Fibroblast of lung (primary cell): Measurements from ENCODE around the gene PIAS2. TPM values are rescaled to one million over a fixed set of nuclear protein-coding genes. Genes with fewer than 3 reads are reported as not detected.

ENCODE experiments used
- DNase-seq, 2 donors: peaks; one replicate each; pipeline versions ENCODE4 v3.0.0 to v3.0.0-alpha.2; 2010; ENCODE audit warnings: low read depth in 2 of 2
- H2AFZ ChIP-seq: 2 replicates; pipeline ENCODE4 v1.5.1; 2012; ENCODE audit warnings: low read length, control low read depth, inconsistent platforms
- H3K27ac ChIP-seq: 2 replicates; pipeline ENCODE4 v1.5.1; 2011; ENCODE audit warnings: low read length, control low read depth; ENCODE audit not compliant: insufficient read depth
- H3K27me3 ChIP-seq: 2 replicates; pipeline ENCODE4 v1.5.1; 2011; ENCODE audit warnings: mild to moderate bottlenecking, low read length; ENCODE audit not compliant: control insufficient read depth, insufficient read depth
- H3K36me3 ChIP-seq: 2 replicates; pipeline ENCODE4 v1.5.1; 2011; ENCODE audit warnings: low read length; ENCODE audit not compliant: control insufficient read depth, insufficient read depth
- H3K4me1 ChIP-seq: 2 replicates; pipeline ENCODE4 v1.5.1; 2011; ENCODE audit warnings: low read length; ENCODE audit not compliant: control insufficient read depth, insufficient read depth; ENCODE audit errors: extremely low read depth
- H3K4me2 ChIP-seq: 2 replicates; pipeline ENCODE4 v1.5.1; 2011; ENCODE audit warnings: low read length, control low read depth; ENCODE audit not compliant: insufficient read depth; ENCODE audit errors: extremely low read depth
- H3K4me3 ChIP-seq, 4 experiments: fragments of 200-600 bp in 1 of 4; sonication (generic) in 1 of 4; replicated peaks in 1 of 4; 2 replicates each; pipeline ENCODE4 v1.5.1; 2011 to 2016; ENCODE audit warnings: low read length in 4 of 4, low read depth in 3 of 4, mild to moderate bottlenecking in 3 of 4, control low read depth in 2 of 4, inconsistent platforms in 1 of 4, mixed read lengths in 1 of 4; ENCODE audit not compliant: insufficient read depth in 1 of 4; ENCODE audit errors: control extremely low read depth in 1 of 4
- H3K79me2 ChIP-seq: 2 replicates; pipeline ENCODE4 v1.5.1; 2012; ENCODE audit warnings: mild to moderate bottlenecking, low read length, inconsistent platforms; ENCODE audit not compliant: control insufficient read depth, insufficient read depth
- H3K9ac ChIP-seq: 2 replicates; pipeline ENCODE4 v1.5.1; 2011; ENCODE audit warnings: mild to moderate bottlenecking, low read length, control low read depth; ENCODE audit not compliant: insufficient read depth
- H3K9me3 ChIP-seq: 2 replicates; pipeline ENCODE4 v1.5.1; 2012; ENCODE audit warnings: low read depth, low read length; ENCODE audit not compliant: control insufficient read depth, insufficient read depth
- H4K20me1 ChIP-seq: 2 replicates; pipeline ENCODE4 v1.5.1; 2011; ENCODE audit warnings: low read length; ENCODE audit not compliant: control insufficient read depth, insufficient read depth; ENCODE audit errors: extremely low read depth
- EZH2 ChIP-seq: IDR thresholded peaks from 2 replicates; pipeline ENCODE4 v1.5.1; 2012; ENCODE audit warnings: low read length, control low read depth, mild to moderate bottlenecking; ENCODE audit errors: missing control alignments
- polyA plus RNA-seq, 2 donors: library from polyadenylated mRNA; depleted of rRNA in 1 of 2; stranded (reverse) in 1 of 2; unstranded in 1 of 2; fragments of >200 nt; gene quantifications; 2 replicates each; pipeline ENCODE4 v1.2.1, GENCODE V29; 2011 to 2012; ENCODE audit warnings: missing spikeins in 1 of 2
- total RNA-seq: library from RNA; depleted of rRNA; stranded (reverse); fragments of >200 nt; gene quantifications from 2 replicates; pipeline ENCODE4 v1.2.1, GENCODE V29; 2014
- TF ChIP-seq, protein P1 (sequence below), 2 donors: IDR thresholded peaks in 1 of 2; conservative IDR thresholded peaks in 1 of 2; 1 replicate in 1 of 2; 2 replicates in 1 of 2; pipeline ENCODE4 v1.5.1; 2011 to 2012; ENCODE audit warnings: low read length in 2 of 2, control low read depth in 1 of 2, inconsistent platforms in 1 of 2, low read depth in 1 of 2, mild to moderate bottlenecking in 1 of 2

Gene PIAS2
- total and polyA plus RNA-seq, 2 donors (not counting 1 experiment from before 2014, with no cell fraction given) = 14.4 to 23.1 TPM

- H3K27me3 ChIP-seq = peaks cover 54% of the 10 kb centered on the region
These were observed 160.6 kb downstream of the PIAS2 start, which contains the start of gene ST8SIA5 for GRCh38 chr18:46756559-46757201. Gene ST8SIA5 (minus strand): TSS chr18:46757053. CDS start chr18:46756508, 545 bp downstream.

DNA sequence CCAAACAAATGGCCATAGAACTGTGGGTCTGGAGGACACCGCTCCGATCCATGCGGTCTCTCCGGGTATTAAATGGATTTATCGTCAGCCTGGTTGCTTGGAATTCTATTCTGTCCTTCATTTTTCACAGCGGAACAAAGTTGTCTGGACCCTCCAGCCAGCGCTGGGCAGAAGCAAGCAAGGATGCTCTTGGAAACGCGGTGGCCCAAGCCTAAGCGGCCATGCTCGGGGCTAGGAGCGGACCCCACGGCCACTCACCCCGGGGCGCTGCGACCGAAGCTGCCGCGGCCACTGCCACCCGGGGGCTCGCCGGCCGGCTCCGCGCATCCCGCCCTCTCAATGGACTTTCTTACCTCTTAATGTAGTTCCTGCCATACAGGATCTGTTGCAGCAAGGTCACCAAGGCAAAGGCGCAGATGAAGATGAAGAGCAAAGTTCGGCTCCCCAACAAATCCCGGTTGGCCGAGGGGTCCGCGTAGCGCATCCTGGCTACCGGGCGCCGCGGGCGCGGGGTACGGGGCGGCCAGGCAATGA, 161.2 kb downstream of the PIAS2 start:
- H3K36me3 ChIP-seq = no peaks in the 10 kb centered on the region
- H3K9ac ChIP-seq = no peak overlapping the region
- H3K4me2 ChIP-seq = no peak overlapping the region
- DNase-seq = no peak
- H3K4me3 ChIP-seq = peak overlapping the region in 1 of 4 experiments; percentile 44
- H2AFZ ChIP-seq = no peak overlapping the region
- peaks cover 54% of the 10 kb centered on the region for H3K27me3 ChIP-seq
- H3K4me1 ChIP-seq = no peaks in the 10 kb centered on the region
- H3K79me2 ChIP-seq = no peaks in the 10 kb centered on the region
- peak; percentile 91 for TF ChIP-seq EZH2
- TF ChIP-seq, protein P1, sequence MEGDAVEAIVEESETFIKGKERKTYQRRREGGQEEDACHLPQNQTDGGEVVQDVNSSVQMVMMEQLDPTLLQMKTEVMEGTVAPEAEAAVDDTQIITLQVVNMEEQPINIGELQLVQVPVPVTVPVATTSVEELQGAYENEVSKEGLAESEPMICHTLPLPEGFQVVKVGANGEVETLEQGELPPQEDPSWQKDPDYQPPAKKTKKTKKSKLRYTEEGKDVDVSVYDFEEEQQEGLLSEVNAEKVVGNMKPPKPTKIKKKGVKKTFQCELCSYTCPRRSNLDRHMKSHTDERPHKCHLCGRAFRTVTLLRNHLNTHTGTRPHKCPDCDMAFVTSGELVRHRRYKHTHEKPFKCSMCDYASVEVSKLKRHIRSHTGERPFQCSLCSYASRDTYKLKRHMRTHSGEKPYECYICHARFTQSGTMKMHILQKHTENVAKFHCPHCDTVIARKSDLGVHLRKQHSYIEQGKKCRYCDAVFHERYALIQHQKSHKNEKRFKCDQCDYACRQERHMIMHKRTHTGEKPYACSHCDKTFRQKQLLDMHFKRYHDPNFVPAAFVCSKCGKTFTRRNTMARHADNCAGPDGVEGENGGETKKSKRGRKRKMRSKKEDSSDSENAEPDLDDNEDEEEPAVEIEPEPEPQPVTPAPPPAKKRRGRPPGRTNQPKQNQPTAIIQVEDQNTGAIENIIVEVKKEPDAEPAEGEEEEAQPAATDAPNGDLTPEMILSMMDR (conservative IDR thresholded peaks at IDR 0.05 in 1 of 2, IDR thresholded peaks at IDR 0.05 in 1 of 2; ENCODE audit: low read depth in 1 of 2, low read length in 2 of 2) = no peak
- H3K27ac ChIP-seq = no peak overlapping the region
- no peaks in the 10 kb centered on the region for H4K20me1 ChIP-seq
- H3K9me3 ChIP-seq = no peaks in the 10 kb centered on the region

More at GRCh38 chr18:46756559-46757201, 160.6 kb downstream of the PIAS2 start, which contains the start of gene ST8SIA5:
- Histone ChIP-seq H3K4me1 (no peaks in the 10 kb centered on the region), H3K9me3 (no peaks in the 10 kb centered on the region), H3K79me2 (no peaks in the 10 kb centered on the region), H4K20me1 (no peaks in the 10 kb centered on the region), H3K27ac (no peak within 1 kb of the TSS), H3K4me3 (peak within 1 kb of the TSS in 3 of 4 experiments; percentile 22 to 44 (median 23)), H3K9ac (no peak within 1 kb of the TSS), H3K4me2 (peak within 1 kb of the TSS; percentile 35), H2AFZ (no peak within 1 kb of the TSS), H3K36me3 (no peaks in the 10 kb centered on the region)
- no peak for DNase-seq
- TF ChIP-seq, protein P1 (conservative IDR thresholded peaks at IDR 0.05 in 1 of 2, IDR thresholded peaks at IDR 0.05 in 1 of 2; ENCODE audit: low read depth in 1 of 2, low read length in 2 of 2) = no peak
- peak; percentile 33 for TF ChIP-seq EZH2

DNA sequence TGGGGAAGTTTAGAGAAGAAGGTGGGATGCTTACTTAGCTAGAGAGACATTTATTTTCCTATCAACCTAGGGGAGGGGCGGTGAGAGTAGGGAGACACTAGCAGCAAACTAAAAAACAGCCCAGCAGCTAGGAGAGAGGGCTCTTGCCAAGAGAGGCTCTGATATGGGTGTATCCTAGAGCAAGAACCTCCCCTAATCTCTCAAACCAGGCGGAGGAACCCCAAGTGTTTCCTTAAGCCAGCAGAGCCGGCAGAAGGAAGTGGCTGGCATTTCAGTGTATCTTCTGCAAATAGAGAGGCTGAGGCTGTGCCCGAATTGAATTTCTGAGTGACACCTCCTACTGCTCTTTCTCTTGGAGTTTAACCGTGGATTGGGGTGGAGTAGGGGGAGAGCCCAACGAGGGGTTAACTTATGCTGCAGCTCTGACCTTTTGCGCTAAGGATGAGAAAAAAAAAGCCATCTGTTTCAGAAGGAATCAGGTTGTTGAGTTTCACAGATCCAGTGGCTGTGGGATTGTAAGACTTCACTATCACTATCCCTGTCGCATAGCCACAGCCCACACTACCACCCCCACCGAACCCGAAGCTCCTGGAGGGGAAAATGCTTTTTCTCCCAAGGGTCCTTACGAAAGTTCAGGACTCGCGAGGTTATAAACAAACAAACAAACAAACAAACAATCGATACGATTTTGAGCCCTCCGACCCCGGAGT, 161.8 kb downstream of the PIAS2 start:
- H2AFZ ChIP-seq = no peak overlapping the region
- H3K27me3 ChIP-seq = peaks cover 54% of the 10 kb centered on the region
- no peak overlapping the region for H3K4me2 ChIP-seq
- no peaks in the 10 kb centered on the region for H3K36me3 ChIP-seq
- no peaks in the 10 kb centered on the region for H3K79me2 ChIP-seq
- DNase-seq = no peak
- H3K4me1 ChIP-seq = no peaks in the 10 kb centered on the region
- no peaks in the 10 kb centered on the region for H4K20me1 ChIP-seq
- H3K9ac ChIP-seq = no peak overlapping the region
- TF ChIP-seq EZH2 = no peak
- TF ChIP-seq, protein P1 (conservative IDR thresholded peaks at IDR 0.05 in 1 of 2, IDR thresholded peaks at IDR 0.05 in 1 of 2; ENCODE audit: low read depth in 1 of 2, low read length in 2 of 2) = no peak
- H3K4me3 ChIP-seq = no peak overlapping the region
- H3K9me3 ChIP-seq = no peaks in the 10 kb centered on the region
- H3K27ac ChIP-seq = no peak overlapping the region
